DMS 273 (cell line): ENCODE results near the gene UBAC2.

Experiments used
- DNase-seq: peaks from one replicate; lab custom pipeline; 2025; ENCODE audit not compliant: unreplicated experiment; lab: John Stamatoyannopoulos, UW

Gene UBAC2

GRCh38 chr13:99374169-99374991, 173.7 kb downstream of the UBAC2 start:
- DNase-seq, result no peak

- DNase-seq, result no peak
These were observed 174.5 kb downstream of the UBAC2 start for GRCh38 chr13:99374994-99375737.

DNA sequence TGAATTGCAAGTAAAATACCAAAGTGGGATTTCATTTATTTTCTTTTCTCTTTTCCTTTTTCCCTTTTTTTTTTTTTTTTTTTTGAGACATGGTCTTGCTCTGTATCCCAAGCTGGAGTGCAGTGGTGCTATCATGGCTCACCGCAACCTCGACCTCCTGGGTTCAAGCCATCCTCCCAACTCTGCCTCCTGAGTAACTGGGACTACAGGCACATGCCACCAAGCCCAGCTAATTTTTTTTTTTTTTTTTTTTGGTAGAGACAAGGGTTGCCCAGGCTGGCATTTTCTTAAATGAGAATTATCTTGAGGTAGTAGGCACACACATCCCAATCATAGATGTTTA, 175.1 kb downstream of the UBAC2 start:
- no peak for DNase-seq

DNA sequence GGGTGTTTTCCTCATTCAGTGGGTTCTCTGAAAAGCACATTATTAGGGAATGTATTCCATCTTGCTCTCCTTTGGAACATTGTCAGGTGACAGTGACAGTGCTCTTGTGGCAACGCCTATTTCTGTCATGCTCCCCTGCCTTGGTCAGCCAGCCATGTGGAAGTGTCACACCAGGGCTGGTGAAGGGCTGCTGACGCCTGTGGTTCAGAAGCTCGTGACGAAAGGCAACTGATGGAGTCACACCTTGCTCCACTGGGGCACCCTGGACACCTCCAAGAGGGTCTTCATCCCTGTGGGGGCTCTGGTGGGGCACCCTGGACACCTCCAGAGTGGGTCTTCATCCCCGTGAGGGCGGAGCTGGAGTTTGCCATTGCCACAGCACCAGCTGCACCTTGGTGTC, 175.5 kb downstream of the UBAC2 start:
- DNase-seq, result no peak

GRCh38 chr13:99376924-99377323, 176.3 kb downstream of the UBAC2 start:
- DNase-seq, result no peak

- DNase-seq, result no peak
These were observed 177.0 kb downstream of the UBAC2 start for GRCh38 chr13:99377641-99378040.

GRCh38 chr13:99378985-99379733, 178.5 kb downstream of the UBAC2 start:
- no peak for DNase-seq

DNA sequence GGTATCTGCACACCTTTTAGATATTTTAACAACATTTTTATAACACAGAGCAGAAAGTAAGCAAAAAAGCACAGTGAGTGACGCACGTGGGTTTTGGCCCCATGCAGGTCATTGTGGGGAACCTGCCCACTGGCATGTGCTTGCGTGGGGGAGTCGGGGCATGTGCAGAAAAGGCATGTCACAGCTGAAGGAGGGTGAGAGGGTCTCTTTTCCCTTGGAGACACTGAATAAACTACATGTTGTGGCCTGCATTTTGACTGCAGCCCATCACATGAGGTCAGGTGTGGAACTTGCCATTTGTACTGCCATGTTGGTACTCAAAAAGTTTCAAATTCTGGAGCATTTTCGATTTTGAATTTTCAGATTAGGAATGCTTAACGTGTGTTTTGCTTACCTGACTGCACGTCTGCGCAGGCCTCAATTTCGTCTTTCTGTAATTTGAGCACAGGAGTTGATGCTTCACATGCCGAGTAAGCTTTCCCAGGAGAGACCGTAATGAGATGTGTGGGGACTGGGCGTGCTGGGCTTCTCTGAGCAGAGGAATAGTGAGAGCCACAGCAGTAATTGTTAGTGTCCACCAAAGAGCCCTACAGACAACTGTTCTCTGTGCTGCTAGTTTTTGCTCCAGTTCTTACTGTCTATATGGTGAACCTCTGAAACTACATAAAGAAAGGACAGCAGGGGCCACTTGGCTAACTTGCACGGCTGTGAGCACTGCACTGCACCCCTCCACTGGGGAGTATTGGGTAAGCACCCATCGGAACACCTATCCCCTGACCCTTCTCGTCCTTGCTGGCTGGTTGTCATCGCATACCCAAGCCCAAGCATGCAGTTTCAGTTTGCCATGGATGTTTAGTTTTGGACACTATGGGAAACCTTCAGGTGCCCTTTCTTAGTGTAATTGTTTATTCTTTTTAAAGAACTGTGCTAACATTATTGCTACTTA, 179.5 kb downstream of the UBAC2 start:
- DNase-seq, result no peak

DNA sequence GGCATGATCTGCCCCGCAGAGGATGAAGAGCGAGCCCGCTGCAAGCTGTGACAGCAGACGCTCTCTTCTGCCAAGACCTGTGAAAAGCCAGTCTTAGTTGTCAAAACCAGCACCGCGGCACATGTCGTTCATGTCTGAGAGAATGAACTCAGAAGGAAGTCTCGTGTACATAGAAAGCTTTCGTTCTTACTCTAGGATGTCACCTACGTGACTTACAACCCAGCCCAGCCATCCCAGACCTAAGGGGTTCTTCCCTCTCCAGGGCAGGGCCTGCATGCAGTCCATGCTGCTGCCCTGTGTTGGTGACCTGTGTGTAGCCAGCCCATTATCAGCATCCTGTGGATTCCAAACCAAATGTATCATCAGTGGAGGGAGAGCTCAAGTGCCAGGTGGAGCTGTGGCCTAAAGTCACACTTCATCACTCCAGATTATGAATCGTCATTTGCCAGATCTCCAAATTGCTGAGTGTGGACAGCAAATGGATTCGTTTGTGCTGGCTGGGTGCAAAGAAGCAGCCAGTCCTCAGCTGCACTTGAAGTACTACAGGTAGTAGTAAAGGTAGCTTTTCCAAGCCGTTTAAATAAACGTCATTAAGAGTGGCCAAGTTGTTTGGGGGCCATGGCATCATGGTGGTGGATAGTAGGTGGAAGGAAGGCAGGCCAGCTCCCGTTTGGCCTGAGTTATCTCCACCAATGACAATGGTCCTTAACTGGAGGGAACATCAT, 180.4 kb downstream of the UBAC2 start:
- DNase-seq, result no peak

DNA sequence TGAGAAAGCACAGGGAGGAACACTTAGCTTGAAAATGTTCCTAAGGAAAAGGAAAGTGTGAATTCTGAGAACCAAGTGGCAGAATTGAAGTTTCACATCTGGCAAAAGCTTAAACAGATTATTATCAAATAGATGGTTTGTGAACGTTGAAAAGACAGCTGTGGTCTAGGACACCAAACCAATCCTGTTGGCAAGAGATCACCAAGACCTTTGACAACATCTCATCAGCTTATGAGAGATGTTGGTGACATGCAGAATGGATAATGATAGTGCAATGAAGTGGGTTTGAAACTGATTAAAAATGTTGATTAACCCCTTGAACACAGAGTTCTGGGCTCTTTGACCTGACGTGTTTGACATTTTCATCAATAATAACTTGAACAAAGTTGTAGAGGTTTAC, 181.1 kb downstream of the UBAC2 start:
- DNase-seq, result no peak

- no peak for DNase-seq
These were observed 181.9 kb downstream of the UBAC2 start for GRCh38 chr13:99382428-99383133.

DNA sequence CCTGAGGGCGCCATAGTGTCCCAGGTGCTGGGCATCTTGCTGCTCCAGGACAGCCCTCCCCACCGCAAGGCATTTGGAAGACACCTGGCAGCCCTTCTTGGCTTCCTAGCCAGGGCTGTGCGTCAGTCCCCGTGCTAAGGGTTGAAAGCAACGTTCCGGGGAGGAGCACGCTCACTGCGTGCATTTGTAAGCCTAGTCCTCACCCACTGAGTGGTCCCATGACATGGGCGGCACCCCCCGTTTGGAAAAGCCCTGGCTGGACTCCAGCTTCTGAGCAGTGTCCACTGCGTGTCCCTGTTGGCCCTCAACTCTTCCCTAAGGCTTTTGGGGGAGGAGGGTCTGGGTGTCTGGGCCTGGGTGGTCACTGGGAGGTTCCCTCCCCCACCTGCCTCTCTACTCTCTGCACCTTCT, 182.9 kb downstream of the UBAC2 start:
- DNase-seq, result no peak

DNA sequence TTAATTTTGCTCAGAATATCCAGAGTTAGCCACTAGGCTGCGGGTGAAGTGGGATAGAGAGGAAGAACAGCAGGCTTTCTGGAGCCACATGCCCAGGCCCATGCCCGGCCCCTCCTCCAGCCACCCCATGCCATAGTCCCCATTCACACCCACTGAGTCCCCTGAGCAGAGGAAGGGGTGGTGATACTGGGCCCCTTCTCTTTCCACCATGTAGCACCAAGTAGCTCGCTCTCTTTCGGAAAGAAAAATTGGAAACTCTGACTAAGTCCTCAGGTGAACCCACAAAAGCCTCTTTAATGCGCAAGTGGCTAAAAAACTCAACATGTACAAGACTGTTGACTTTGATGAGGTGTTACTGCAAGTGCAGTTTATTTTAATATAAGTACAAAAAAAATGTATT, 183.3 kb downstream of the UBAC2 start:
- no peak for DNase-seq

GRCh38 chr13:99384468-99384867, 183.8 kb downstream of the UBAC2 start:
- no peak for DNase-seq

- DNase-seq, result no peak
These were observed 184.5 kb downstream of the UBAC2 start for GRCh38 chr13:99385161-99385560.

GRCh38 chr13:99385940-99386339, 185.3 kb downstream of the UBAC2 start:
- DNase-seq, result no peak

DNA sequence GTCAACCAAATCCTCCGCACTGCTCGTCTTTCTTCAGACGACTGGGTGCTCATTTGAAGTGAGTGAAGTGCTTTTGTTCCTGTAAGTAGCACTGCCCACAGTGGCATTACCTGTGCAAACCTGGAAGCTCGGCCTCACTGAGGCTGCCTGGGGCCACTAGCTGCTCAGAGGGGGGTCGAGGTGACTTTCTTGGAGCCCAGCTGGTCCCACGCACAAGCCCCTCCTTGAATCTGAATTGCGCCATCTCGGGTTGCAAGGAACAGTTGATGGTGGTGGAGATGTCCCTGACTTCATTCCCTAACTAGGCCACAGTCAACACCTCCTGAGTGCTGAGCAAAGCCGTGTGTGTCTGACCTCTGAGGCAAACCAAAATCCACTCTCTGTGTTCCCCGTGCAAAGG, 185.8 kb downstream of the UBAC2 start:
- DNase-seq, result no peak

DNA sequence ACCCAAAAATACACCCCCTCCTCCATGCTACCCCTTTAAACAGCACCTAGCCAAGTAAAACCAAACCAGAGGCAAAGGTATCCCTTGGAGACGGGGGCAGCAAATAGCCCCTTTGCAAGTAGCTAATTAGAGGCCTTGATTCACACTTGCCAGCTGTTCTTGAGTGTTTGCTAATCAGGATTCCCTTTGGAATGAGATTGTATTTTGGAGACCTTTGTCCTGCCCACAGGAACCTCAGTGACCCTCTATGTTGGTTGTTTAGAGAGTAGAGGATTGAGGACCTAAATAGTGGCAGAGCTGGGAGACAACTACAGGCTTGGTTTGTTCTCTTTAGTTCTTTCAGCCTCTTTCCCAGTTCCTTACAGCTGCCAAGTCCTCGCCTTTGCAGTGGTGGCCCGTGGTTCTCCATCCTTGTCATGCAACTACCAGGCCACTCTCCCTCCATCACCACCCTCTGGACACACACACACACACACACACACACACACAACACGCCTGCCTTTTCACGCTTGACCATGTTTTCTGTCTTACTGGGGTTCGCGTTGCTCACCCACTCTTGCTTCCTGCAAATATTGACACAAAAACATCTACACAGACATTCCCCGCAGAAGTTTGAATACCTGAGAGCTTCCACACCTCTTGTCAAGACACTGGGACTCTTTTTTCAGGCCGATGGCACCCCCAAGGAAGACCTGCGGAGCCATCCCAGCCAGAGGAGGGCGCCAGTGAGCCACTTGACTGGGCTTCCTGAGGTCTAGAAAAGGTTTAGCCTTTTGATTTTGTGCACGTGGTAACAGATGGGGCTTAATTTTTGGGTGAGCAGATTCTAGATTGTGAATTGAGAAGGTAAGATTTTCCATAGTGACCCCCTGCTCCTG, 186.5 kb downstream of the UBAC2 start:
- peak; percentile 64 for DNase-seq
